GM12878 (cell line): ENCODE results near the gene TLR1. TPM values are rescaled to one million over a fixed set of nuclear protein-coding genes. Genes with fewer than 3 reads are reported as not detected.
"Not testable (repeated sequence)": the region's sequence is repeated elsewhere in the genome, so short reads cannot be mapped to it uniquely, and the experiment has no call there.

Experiments used
- ATAC-seq: fragments of 200-7000 bp; cut with Tn5 transposase; 3 replicates; pipeline ENCODE4 v1.9.1; 2020; ENCODE audit warnings: mild to moderate bottlenecking, moderate library complexity
- BruUV-seq: library from RNA; stranded (reverse); fragments of 400-500 nt; replicated peaks from 2 replicates; lab custom pipeline; 2021; lab: Mats Ljungman, UMichigan
- CTCF ChIA-PET: fragments of 300-600 bp; sonication (Branson Sonifier 250); formaldehyde crosslinking; extraction: SDS; loops from one replicate; lab custom pipeline; 2021; ENCODE audit warnings: inconsistent platforms; lab: Yijun Ruan, JAX
- POLR2A ChIA-PET: fragments of 350-600 bp; formaldehyde crosslinking; extraction: SDS; loops from one replicate; lab custom pipeline; 2021; ENCODE audit warnings: inconsistent platforms; lab: Charles Lee
- RAD21 ChIA-PET: fragments of 300-600 bp; sonication (Branson Sonifier 250); formaldehyde crosslinking; loops from one replicate; lab custom pipeline; 2023; ENCODE audit warnings: antibody characterized with exemption; ENCODE audit not compliant: unreplicated experiment; lab: Charles Lee
- SMC1A ChIA-PET: fragments of 300-600 bp; sonication (Branson Sonifier 250); formaldehyde crosslinking; loops from one replicate; lab custom pipeline; 2023; ENCODE audit not compliant: unreplicated experiment, uncharacterized antibody; lab: Charles Lee
- DNase-seq: peaks from one replicate; pipeline ENCODE4 v3.0.0-alpha.2; 2011; ENCODE audit warnings: low read depth, low spot score
- FAIRE-seq: peaks from 3 replicates; lab custom pipeline; 2011; peaks lifted over from hg19 to GRCh38; lab: Jason Lieb, UNC
- H2AFZ ChIP-seq: 2 replicates; pipeline ENCODE4 v1.6.0; 2011; ENCODE audit warnings: low read depth, low read length, control low read depth; ENCODE audit not compliant: control insufficient read depth
- H3K27ac ChIP-seq: 2 replicates; pipeline ENCODE4 v1.5.1; 2011; ENCODE audit warnings: control low read depth; ENCODE audit not compliant: control insufficient read depth, insufficient read depth
- H3K27me3 ChIP-seq, 2 experiments: replicated peaks in 1 of 2; 2 replicates each; pipeline versions ENCODE4 v1.6.0 to v1.6.1; 2011; ENCODE audit warnings: low read length in 1 of 2; ENCODE audit not compliant: control insufficient read depth in 2 of 2, insufficient read depth in 2 of 2
- H3K36me3 ChIP-seq, 2 experiments: 2 replicates each; pipeline ENCODE4 v1.5.1; 2011; ENCODE audit warnings: low read length in 1 of 2; ENCODE audit not compliant: control insufficient read depth in 2 of 2, insufficient read depth in 2 of 2
- H3K4me1 ChIP-seq: 2 replicates; pipeline ENCODE4 v1.6.1; 2011; ENCODE audit warnings: mild to moderate bottlenecking, low read length, moderate library complexity, mixed read lengths; ENCODE audit not compliant: control insufficient read depth, insufficient read depth
- H3K4me2 ChIP-seq: 2 replicates; pipeline ENCODE4 v1.6.0; 2011; ENCODE audit warnings: control low read depth; ENCODE audit not compliant: control insufficient read depth, insufficient read depth
- H3K4me3 ChIP-seq: fragments of 200-600 bp; sonication (generic); 2 replicates; pipeline ENCODE4 v1.5.1; 2016
- H3K79me2 ChIP-seq: 2 replicates; pipeline ENCODE4 v1.6.0; 2011; ENCODE audit warnings: low read length; ENCODE audit not compliant: control insufficient read depth, insufficient read depth
- H3K9ac ChIP-seq: 2 replicates; pipeline ENCODE4 v1.8.0; 2011; ENCODE audit warnings: low read length, control low read depth, mixed read lengths; ENCODE audit not compliant: control insufficient read depth, insufficient read depth
- H3K9me3 ChIP-seq: replicated peaks from 3 replicates; pipeline ENCODE4 v1.5.1; 2011; ENCODE audit warnings: mild to moderate bottlenecking, low read length; ENCODE audit not compliant: control insufficient read depth, insufficient read depth
- H4K20me1 ChIP-seq: 2 replicates; pipeline ENCODE4 v1.6.0; 2011; ENCODE audit not compliant: control insufficient read depth, insufficient read depth
- ZZZ3 ChIP-seq: IDR thresholded peaks from 2 replicates; pipeline ENCODE4 v1.6.1; 2011; ENCODE audit warnings: low read depth; ENCODE audit not compliant: control insufficient read depth, insufficient read length
- WGBS: methylation state at CpG from one replicate; pipeline ENCODE4 v1.1.6; 2016; ENCODE audit warnings: low lambda C conversion rate; ENCODE audit not compliant: insufficient replicate concordance, insufficient coverage; ENCODE audit errors: missing lambda C conversion rate; 5-methylcytosine and 5-hydroxymethylcytosine counted together
- in situ Hi-C: fragments of 300-500 bp; cut with MboI; formaldehyde crosslinking; loops from 9 replicates; pipeline ENCODE4 v1.14.3; 2018; ENCODE audit warnings: mixed read lengths
- intact Hi-C: fragments of 100-400 bp; cut with micrococcal nuclease; formaldehyde crosslinking; loops from one replicate; pipeline ENCODE4 v1.14.2; 2022; ENCODE audit not compliant: unreplicated experiment
- polyA plus RNA-seq, 11 experiments: library from polyadenylated mRNA; depleted of rRNA in 4 of 11; unstranded in 6 of 11; stranded (reverse) in 5 of 11; fragments of >200 nt; fragmentation: Nextera tagmentation in 4 of 11; fragmentation: Illumina TruSeq in 1 of 11; extraction: Ambion mirVana in 4 of 11; extraction: Trizol in 1 of 11; gene quantifications; 1 replicate in 1 of 11; 2 replicates in 10 of 11; pipeline versions ENCODE4 v1.2.1 to v1.2.3, GENCODE V29; 2011 to 2016; ENCODE audit warnings: inconsistent platforms in 2 of 11, missing spikeins in 2 of 11, low read depth in 1 of 11
- total RNA-seq, 4 experiments: library from RNA; depleted of rRNA in 3 of 4; stranded (reverse); fragments of >200 nt in 3 of 4; fragmentation: Illumina TruSeq in 1 of 4; extraction: Trizol in 1 of 4; gene quantifications; 2 replicates each; pipeline versions ENCODE4 v1.2.1 to v1.2.3, GENCODE V29; 2013 to 2021
- TF ChIP-seq, protein P1 (sequence below): fragments of 150-350 bp; IDR thresholded peaks from 2 replicates; pipeline ENCODE4 v1.6.1; 2016; ENCODE audit warnings: low read depth, low read length

The TLR1 gene
- total and polyA plus RNA-seq, 10 of the 15 experiments (the other 5 are each of a cell fraction or from before 2014, with no cell fraction given) = 9.3 to 57.1 (median 20.4) TPM

DNA sequence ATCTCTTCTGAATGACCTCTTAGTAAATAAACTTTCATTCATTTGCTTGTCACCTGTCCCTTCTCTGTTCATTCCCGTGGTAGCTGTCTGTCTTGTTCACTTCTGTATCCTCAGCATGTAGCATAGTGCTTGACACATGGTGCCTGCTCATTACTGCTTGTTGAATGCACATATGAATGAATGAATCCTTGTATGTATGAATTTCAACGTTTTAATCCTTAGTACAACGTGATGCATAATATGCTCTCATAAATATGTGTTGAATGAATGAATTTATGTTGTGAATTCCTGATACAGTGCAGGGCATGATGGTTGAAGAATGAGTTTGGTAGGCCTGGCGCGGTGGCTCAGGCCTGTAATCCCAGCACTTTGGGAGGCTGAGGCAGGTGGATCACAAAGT is 24.8 kb downstream of the TLR1 start (continued):
- TF ChIP-seq, protein P1, sequence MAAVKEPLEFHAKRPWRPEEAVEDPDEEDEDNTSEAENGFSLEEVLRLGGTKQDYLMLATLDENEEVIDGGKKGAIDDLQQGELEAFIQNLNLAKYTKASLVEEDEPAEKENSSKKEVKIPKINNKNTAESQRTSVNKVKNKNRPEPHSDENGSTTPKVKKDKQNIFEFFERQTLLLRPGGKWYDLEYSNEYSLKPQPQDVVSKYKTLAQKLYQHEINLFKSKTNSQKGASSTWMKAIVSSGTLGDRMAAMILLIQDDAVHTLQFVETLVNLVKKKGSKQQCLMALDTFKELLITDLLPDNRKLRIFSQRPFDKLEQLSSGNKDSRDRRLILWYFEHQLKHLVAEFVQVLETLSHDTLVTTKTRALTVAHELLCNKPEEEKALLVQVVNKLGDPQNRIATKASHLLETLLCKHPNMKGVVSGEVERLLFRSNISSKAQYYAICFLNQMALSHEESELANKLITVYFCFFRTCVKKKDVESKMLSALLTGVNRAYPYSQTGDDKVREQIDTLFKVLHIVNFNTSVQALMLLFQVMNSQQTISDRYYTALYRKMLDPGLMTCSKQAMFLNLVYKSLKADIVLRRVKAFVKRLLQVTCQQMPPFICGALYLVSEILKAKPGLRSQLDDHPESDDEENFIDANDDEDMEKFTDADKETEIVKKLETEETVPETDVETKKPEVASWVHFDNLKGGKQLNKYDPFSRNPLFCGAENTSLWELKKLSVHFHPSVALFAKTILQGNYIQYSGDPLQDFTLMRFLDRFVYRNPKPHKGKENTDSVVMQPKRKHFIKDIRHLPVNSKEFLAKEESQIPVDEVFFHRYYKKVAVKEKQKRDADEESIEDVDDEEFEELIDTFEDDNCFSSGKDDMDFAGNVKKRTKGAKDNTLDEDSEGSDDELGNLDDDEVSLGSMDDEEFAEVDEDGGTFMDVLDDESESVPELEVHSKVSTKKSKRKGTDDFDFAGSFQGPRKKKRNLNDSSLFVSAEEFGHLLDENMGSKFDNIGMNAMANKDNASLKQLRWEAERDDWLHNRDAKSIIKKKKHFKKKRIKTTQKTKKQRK = no peak
- TF ChIP-seq ZZZ3 = no peak

DNA sequence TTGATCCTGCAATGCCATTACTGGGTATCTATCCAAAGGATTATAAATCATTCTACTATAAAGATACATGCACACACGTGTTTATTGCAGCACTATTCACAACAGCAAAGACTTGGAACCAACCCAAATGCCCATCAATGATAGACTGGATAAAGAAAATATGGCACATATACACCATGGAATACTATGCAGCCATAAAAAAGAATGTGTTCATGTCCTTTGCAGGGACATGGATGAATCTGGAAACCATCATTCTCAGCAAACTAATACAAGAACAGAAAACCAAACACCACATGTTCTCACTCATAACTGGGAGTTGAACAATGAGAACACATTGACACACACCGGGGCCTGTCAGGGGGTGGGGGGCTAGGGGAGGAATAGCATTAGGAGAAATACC is 26.7 kb downstream of the TLR1 start:
- RAD21 ChIA-PET, DNase-seq, H3K4me2 ChIP-seq, H3K4me1 ChIP-seq, in situ Hi-C loops, intact Hi-C loops, ATAC-seq, H3K27ac ChIP-seq, H3K9ac ChIP-seq, POLR2A ChIA-PET, H4K20me1 ChIP-seq, H3K4me3 ChIP-seq, BruUV-seq, FAIRE-seq, H3K27me3 ChIP-seq, H2AFZ ChIP-seq: not testable (repeated sequence)
- ChIA-PET SMC1A (interaction anchor here (1.2 to 3.7 kb wide), 3 partner anchors 12 to 26 kb away, joined by 3 to 24 read pairs (median 8); no protein-coding TSS in a partner anchor), CTCF (interaction anchor here (1.2 to 1.7 kb wide), 2 partner anchors 18 to 83 kb away, joined by 4 read pairs; no protein-coding TSS in a partner anchor)
- peaks cover 91% of the 10 kb centered on the region for H3K79me2 ChIP-seq
- H3K9me3 ChIP-seq = peaks cover 52% of the 10 kb centered on the region
- WGBS = 82% methylated on average over 2 of the region's 2 CpGs
- peaks cover 2 to 40% of the 10 kb centered on the region in 2 experiments for H3K36me3 ChIP-seq
